GM12878 (cell line): ENCODE data around the gene NOC2L. TPM values are rescaled to one million over a fixed set of nuclear protein-coding genes. Genes with fewer than 3 reads are reported as not detected.

Experiments
- ATAC-seq: fragments of 200-7000 bp; cut with Tn5 transposase; 3 replicates; pipeline ENCODE4 v1.9.1; 2020; ENCODE audit warnings: mild to moderate bottlenecking, moderate library complexity
- BruUV-seq: library from RNA; stranded (reverse); fragments of 400-500 nt; replicated peaks from 2 replicates; lab custom pipeline; 2021; lab: Mats Ljungman, UMichigan
- CTCF ChIA-PET: fragments of 300-600 bp; sonication (Branson Sonifier 250); formaldehyde crosslinking; extraction: SDS; loops from one replicate; lab custom pipeline; 2021; ENCODE audit warnings: inconsistent platforms; lab: Yijun Ruan, JAX
- POLR2A ChIA-PET: fragments of 350-600 bp; formaldehyde crosslinking; extraction: SDS; loops from one replicate; lab custom pipeline; 2021; ENCODE audit warnings: inconsistent platforms; lab: Charles Lee
- RAD21 ChIA-PET: fragments of 300-600 bp; sonication (Branson Sonifier 250); formaldehyde crosslinking; loops from one replicate; lab custom pipeline; 2023; ENCODE audit warnings: antibody characterized with exemption; ENCODE audit not compliant: unreplicated experiment; lab: Charles Lee
- SMC1A ChIA-PET: fragments of 300-600 bp; sonication (Branson Sonifier 250); formaldehyde crosslinking; loops from one replicate; lab custom pipeline; 2023; ENCODE audit not compliant: unreplicated experiment, uncharacterized antibody; lab: Charles Lee
- DNase-seq: peaks from one replicate; pipeline ENCODE4 v3.0.0-alpha.2; 2011; ENCODE audit warnings: low read depth, low spot score
- FAIRE-seq: peaks from 3 replicates; lab custom pipeline; 2011; peaks lifted over from hg19 to GRCh38; lab: Jason Lieb, UNC
- H2AFZ ChIP-seq: 2 replicates; pipeline ENCODE4 v1.6.0; 2011; ENCODE audit warnings: low read depth, low read length, control low read depth; ENCODE audit not compliant: control insufficient read depth
- H3K27ac ChIP-seq: 2 replicates; pipeline ENCODE4 v1.5.1; 2011; ENCODE audit warnings: control low read depth; ENCODE audit not compliant: control insufficient read depth, insufficient read depth
- H3K27me3 ChIP-seq, 2 experiments: replicated peaks in 1 of 2; 2 replicates each; pipeline versions ENCODE4 v1.6.0 to v1.6.1; 2011; ENCODE audit warnings: low read length in 1 of 2; ENCODE audit not compliant: control insufficient read depth in 2 of 2, insufficient read depth in 2 of 2
- H3K36me3 ChIP-seq, 2 experiments: 2 replicates each; pipeline ENCODE4 v1.5.1; 2011; ENCODE audit warnings: low read length in 1 of 2; ENCODE audit not compliant: control insufficient read depth in 2 of 2, insufficient read depth in 2 of 2
- H3K4me1 ChIP-seq: 2 replicates; pipeline ENCODE4 v1.6.1; 2011; ENCODE audit warnings: mild to moderate bottlenecking, low read length, moderate library complexity, mixed read lengths; ENCODE audit not compliant: control insufficient read depth, insufficient read depth
- H3K4me2 ChIP-seq: 2 replicates; pipeline ENCODE4 v1.6.0; 2011; ENCODE audit warnings: control low read depth; ENCODE audit not compliant: control insufficient read depth, insufficient read depth
- H3K4me3 ChIP-seq: fragments of 200-600 bp; sonication (generic); 2 replicates; pipeline ENCODE4 v1.5.1; 2016
- H3K79me2 ChIP-seq: 2 replicates; pipeline ENCODE4 v1.6.0; 2011; ENCODE audit warnings: low read length; ENCODE audit not compliant: control insufficient read depth, insufficient read depth
- H3K9ac ChIP-seq: 2 replicates; pipeline ENCODE4 v1.8.0; 2011; ENCODE audit warnings: low read length, control low read depth, mixed read lengths; ENCODE audit not compliant: control insufficient read depth, insufficient read depth
- H3K9me3 ChIP-seq: replicated peaks from 3 replicates; pipeline ENCODE4 v1.5.1; 2011; ENCODE audit warnings: mild to moderate bottlenecking, low read length; ENCODE audit not compliant: control insufficient read depth, insufficient read depth
- H4K20me1 ChIP-seq: 2 replicates; pipeline ENCODE4 v1.6.0; 2011; ENCODE audit not compliant: control insufficient read depth, insufficient read depth
- BHLHE40 ChIP-seq, 2 experiments: fragments of 450-650 bp in 1 of 2; IDR thresholded peaks; 2 replicates each; pipeline ENCODE4 v1.6.1; 2011 to 2017; ENCODE audit warnings: low read depth in 2 of 2, borderline replicate concordance in 1 of 2, improper control_type of control experiment in 1 of 2, low read length in 1 of 2, mild to moderate bottlenecking in 1 of 2
- CUX1 ChIP-seq: IDR thresholded peaks from 2 replicates; pipeline ENCODE4 v1.6.1; 2012; ENCODE audit warnings: improper control_type of control experiment, low read depth, low read length; ENCODE audit not compliant: insufficient replicate concordance
- DPF2 ChIP-seq: fragments of 450-650 bp; IDR thresholded peaks from 2 replicates; pipeline ENCODE4 v1.6.1; 2017; ENCODE audit warnings: mild to moderate bottlenecking
- IRF3 ChIP-seq: fragments of 450-650 bp; IDR thresholded peaks from 2 replicates; pipeline ENCODE4 v1.6.1; 2014; ENCODE audit warnings: mild to moderate bottlenecking
- JUNB ChIP-seq: IDR thresholded peaks from 2 replicates; pipeline ENCODE4 v1.6.1; 2016; ENCODE audit warnings: antibody characterized with exemption, mild to moderate bottlenecking
- MYC ChIP-seq: IDR thresholded peaks from 2 replicates; pipeline ENCODE4 v1.6.1; 2011; ENCODE audit warnings: mild to moderate bottlenecking, low read length, moderate library complexity, inconsistent platforms; ENCODE audit not compliant: insufficient read depth, insufficient replicate concordance, insufficient read length, severe bottlenecking
- NBN ChIP-seq: fragments of 450-650 bp; IDR thresholded peaks from 2 replicates; pipeline ENCODE4 v1.6.1; 2016
- NR2C1 ChIP-seq: fragments of 450-650 bp; IDR thresholded peaks from 2 replicates; pipeline ENCODE4 v1.6.1; 2017; ENCODE audit warnings: antibody characterized with exemption, mild to moderate bottlenecking, moderate library complexity
- PAX5 ChIP-seq: IDR thresholded peaks from 2 replicates; pipeline ENCODE4 v1.6.1; 2011; ENCODE audit warnings: low read depth, low read length, borderline replicate concordance
- PAX8 ChIP-seq: fragments of 450-650 bp; IDR thresholded peaks from 2 replicates; pipeline ENCODE4 v1.6.1; 2017; ENCODE audit warnings: mild to moderate bottlenecking, moderate library complexity
- RFX5 ChIP-seq: IDR thresholded peaks from 2 replicates; pipeline ENCODE4 v1.6.1; 2011; ENCODE audit warnings: low read depth, low read length, improper control_type of control experiment
- SIX5 ChIP-seq: IDR thresholded peaks from 2 replicates; pipeline ENCODE4 v1.6.1; 2011; ENCODE audit warnings: mild to moderate bottlenecking, low read depth, low read length, moderate library complexity; ENCODE audit not compliant: severe bottlenecking
- TARDBP ChIP-seq: IDR thresholded peaks from 2 replicates; pipeline ENCODE4 v1.6.1; 2016; ENCODE audit warnings: borderline replicate concordance
- ZNF274 ChIP-seq: IDR thresholded peaks from one replicate; pipeline ENCODE4 v1.8.0; 2011; ENCODE audit not compliant: insufficient read length, insufficient read depth
- ZSCAN29 ChIP-seq: fragments of 450-650 bp; IDR thresholded peaks from 2 replicates; pipeline ENCODE4 v1.6.1; 2017; ENCODE audit warnings: mild to moderate bottlenecking, moderate library complexity
- ZZZ3 ChIP-seq: IDR thresholded peaks from 2 replicates; pipeline ENCODE4 v1.6.1; 2011; ENCODE audit warnings: low read depth; ENCODE audit not compliant: control insufficient read depth, insufficient read length
- WGBS: methylation state at CpG from one replicate; pipeline ENCODE4 v1.1.6; 2016; ENCODE audit warnings: low lambda C conversion rate; ENCODE audit not compliant: insufficient replicate concordance, insufficient coverage; ENCODE audit errors: missing lambda C conversion rate; 5-methylcytosine and 5-hydroxymethylcytosine counted together
- in situ Hi-C: fragments of 300-500 bp; cut with MboI; formaldehyde crosslinking; loops from 9 replicates; pipeline ENCODE4 v1.14.3; 2018; ENCODE audit warnings: mixed read lengths
- intact Hi-C: fragments of 100-400 bp; cut with micrococcal nuclease; formaldehyde crosslinking; loops from one replicate; pipeline ENCODE4 v1.14.2; 2022; ENCODE audit not compliant: unreplicated experiment
- polyA plus RNA-seq, 11 experiments: library from polyadenylated mRNA; depleted of rRNA in 4 of 11; unstranded in 6 of 11; stranded (reverse) in 5 of 11; fragments of >200 nt; fragmentation: Nextera tagmentation in 4 of 11; fragmentation: Illumina TruSeq in 1 of 11; extraction: Ambion mirVana in 4 of 11; extraction: Trizol in 1 of 11; gene quantifications; 1 replicate in 1 of 11; 2 replicates in 10 of 11; pipeline versions ENCODE4 v1.2.1 to v1.2.3, GENCODE V29; 2011 to 2016; ENCODE audit warnings: inconsistent platforms in 2 of 11, missing spikeins in 2 of 11, low read depth in 1 of 11
- total RNA-seq, 4 experiments: library from RNA; depleted of rRNA in 3 of 4; stranded (reverse); fragments of >200 nt in 3 of 4; fragmentation: Illumina TruSeq in 1 of 4; extraction: Trizol in 1 of 4; gene quantifications; 2 replicates each; pipeline versions ENCODE4 v1.2.1 to v1.2.3, GENCODE V29; 2013 to 2021
- TF ChIP-seq, protein P1 (sequence below): IDR thresholded peaks from 2 replicates; pipeline ENCODE4 v1.6.1; 2012; ENCODE audit warnings: low read depth, low read length, improper control_type of control experiment

NOC2L gene
- total and polyA plus RNA-seq, 10 of the 15 experiments (the other 5 are each of a cell fraction or from before 2014, with no cell fraction given): 1.3 to 171 (median 64.3) TPM

GRCh38 chr1:903305-903704 is 55.8 kb downstream of the NOC2L start:
- CTCF ChIA-PET: no interaction called here
- no peak for FAIRE-seq
- in situ Hi-C loops: no loop called here
- Histone ChIP-seq H2AFZ (no peak overlapping the region), H3K36me3 (no peaks in the 10 kb centered on the region), H4K20me1 (no peaks in the 10 kb centered on the region), H3K27me3 (peaks cover 0 to under 1% of the 10 kb centered on the region in 2 experiments; a peak in 1 of 4 replicates), H3K27ac (no peak overlapping the region), H3K9me3 (no peaks in the 10 kb centered on the region; the same call in 1 of the 3 replicates), H3K4me3 (no peak overlapping the region), H3K9ac (no peak overlapping the region), H3K4me2 (no peak overlapping the region), H3K79me2 (no peaks in the 10 kb centered on the region), H3K4me1 (peaks cover 7% of the 10 kb centered on the region)
- DNase-seq: no peak
- no TSS peak for BruUV-seq
- no peak for ATAC-seq
- RAD21 ChIA-PET: no interaction called here
- intact Hi-C loops: loop anchor here (10.0 kb wide), 1 partner anchor 161 kb away; no protein-coding TSS in a partner anchor
- POLR2A ChIA-PET: no interaction called here
- 58% methylated on average over 10 of the region's 10 CpGs for WGBS
- SMC1A ChIA-PET: no interaction called here
- no peak for TF ChIP-seq ZZZ3
- no peak for TF ChIP-seq DPF2
- TF ChIP-seq PAX8: no peak
- no peak for TF ChIP-seq NR2C1
- no peak for TF ChIP-seq BHLHE40 (IDR thresholded peaks at IDR 0.05; ENCODE audit: borderline replicate concordance in 1 of 2, low read depth in 2 of 2, low read length in 1 of 2)
- TF ChIP-seq PAX5: no peak
- no peak for TF ChIP-seq NBN
- no peak for TF ChIP-seq TARDBP
- TF ChIP-seq, protein P1, sequence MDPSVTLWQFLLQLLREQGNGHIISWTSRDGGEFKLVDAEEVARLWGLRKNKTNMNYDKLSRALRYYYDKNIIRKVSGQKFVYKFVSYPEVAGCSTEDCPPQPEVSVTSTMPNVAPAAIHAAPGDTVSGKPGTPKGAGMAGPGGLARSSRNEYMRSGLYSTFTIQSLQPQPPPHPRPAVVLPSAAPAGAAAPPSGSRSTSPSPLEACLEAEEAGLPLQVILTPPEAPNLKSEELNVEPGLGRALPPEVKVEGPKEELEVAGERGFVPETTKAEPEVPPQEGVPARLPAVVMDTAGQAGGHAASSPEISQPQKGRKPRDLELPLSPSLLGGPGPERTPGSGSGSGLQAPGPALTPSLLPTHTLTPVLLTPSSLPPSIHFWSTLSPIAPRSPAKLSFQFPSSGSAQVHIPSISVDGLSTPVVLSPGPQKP: no peak
- no peak for TF ChIP-seq CUX1
- TF ChIP-seq MYC: no peak
- no peak for TF ChIP-seq SIX5
- TF ChIP-seq IRF3: no peak
- TF ChIP-seq JUNB: no peak
- no peak for TF ChIP-seq RFX5
- no peak for TF ChIP-seq ZSCAN29
- no peak for TF ChIP-seq ZNF274
